Activated CD4-positive, alpha-beta T cell treated with anti-CD3 and anti-CD28 coated beads for 36 hours (primary cell): ENCODE data around the gene ZXDB. TPM values are rescaled to one million over a fixed set of nuclear protein-coding genes. Genes with fewer than 3 reads are reported as not detected.
A peak's percentile ranks its signal among the peaks of the same experiment; 100 is the strongest.
"Not testable (repeated sequence)": the region's sequence is repeated elsewhere in the genome, so short reads cannot be mapped to it uniquely, and the experiment has no call there.

Experiments used
- ATAC-seq: fragments of 200-7000 bp; cut with Tn5 transposase; one replicate; pipeline ENCODE4 v1.10.0; 2021; ENCODE audit warnings: mild to moderate bottlenecking, moderate library complexity
- CTCF ChIA-PET: fragments of 350-600 bp; sonication (Branson Sonifier 250); formaldehyde crosslinking; loops from one replicate; lab custom pipeline; 2021; ENCODE audit warnings: antibody characterized with exemption; lab: Charles Lee
- POLR2A ChIA-PET: fragments of 350-600 bp; sonication (Branson Sonifier 250); formaldehyde crosslinking; loops from one replicate; lab custom pipeline; 2021; ENCODE audit warnings: antibody characterized with exemption, inconsistent platforms; lab: Charles Lee
- DNase-seq: peaks from one replicate; pipeline ENCODE4 v3.0.0-alpha.2; 2020
- H3K27ac Mint-ChIP-seq: one replicate; pipeline ENCODE4 v1.8.0; 2021; ENCODE audit warnings: mixed read lengths
- H3K27me3 Mint-ChIP-seq: one replicate; pipeline ENCODE4 v1.8.0; 2021; ENCODE audit warnings: mixed read lengths
- H3K36me3 Mint-ChIP-seq: one replicate; pipeline ENCODE4 v1.8.0; 2021; ENCODE audit warnings: low read depth, mixed read lengths
- H3K4me1 Mint-ChIP-seq: one replicate; pipeline ENCODE4 v1.8.0; 2021; ENCODE audit warnings: mixed read lengths
- H3K4me3 Mint-ChIP-seq: one replicate; pipeline ENCODE4 v1.8.0; 2021; ENCODE audit warnings: mild to moderate bottlenecking, moderate library complexity, mixed read lengths
- H3K9me3 Mint-ChIP-seq: one replicate; pipeline ENCODE4 v1.8.0; 2021; ENCODE audit warnings: low read depth, mixed read lengths
- intact Hi-C, 2 experiments: fragments of 100-400 bp; cut with DNase I in 1 of 2; cut with micrococcal nuclease in 1 of 2; formaldehyde crosslinking; loops; one replicate each; pipeline versions ENCODE4 v1.14.2 to v1.15.1; 2022 to 2024; cut with DNase I, micrococcal nuclease
- total RNA-seq, 2 experiments: library from RNA; stranded (reverse); gene quantifications; one replicate each; pipeline ENCODE4 v1.2.3, GENCODE V29; 2021

Gene ZXDB
- total RNA-seq: 1 to 10 TPM; 4.7 to 5.9 TPM

GRCh38 chrX:57591284-57592159 is at the start of gene ZXDB:
Gene ZXDB, plus strand, starts transcription at chrX:57592011. Its CDS starts 38 bp downstream, at chrX:57592049.
- peak within 1 kb of the TSS; percentile 78 for H3K4me3 Mint-ChIP-seq
- ATAC-seq (peak; percentile 49), DNase-seq (peak; percentile 17)
- peaks cover 32% of the 10 kb centered on the region for H3K4me1 Mint-ChIP-seq
- peaks cover 21% of the 10 kb centered on the region for H3K36me3 Mint-ChIP-seq
- POLR2A ChIA-PET, H3K27me3 Mint-ChIP-seq, H3K9me3 Mint-ChIP-seq, CTCF ChIA-PET: not testable (repeated sequence)
- H3K27ac Mint-ChIP-seq: peak within 1 kb of the TSS; percentile 97
- intact Hi-C loops: loop anchor here (1.0 to 10.0 kb wide), 6 partner anchors 304 to 1029 kb away; partner anchors contain the start of genes FAAH2 (in 2 of the 2), SPIN3 (in 2 of the 2), UBQLN2 (in 1 of the 2) and ZXDA (in 1 of the 2)

- Mint-ChIP-seq H3K36me3 (no peaks in the 10 kb centered on the region), H3K4me3 (no peak overlapping the region), H3K27ac (no peak overlapping the region), H3K4me1 (no peaks in the 10 kb centered on the region), H3K27me3 (peaks cover 1% of the 10 kb centered on the region), H3K9me3 (no peaks in the 10 kb centered on the region)
- CTCF ChIA-PET: interaction anchor here (0.7 kb wide), 1 partner anchor 283 kb away, joined by 3 read pairs; no protein-coding TSS in a partner anchor
- intact Hi-C loops: no loop called here
- DNase-seq (no peak), ATAC-seq (no peak)
- POLR2A ChIA-PET: no interaction called here
Measured at GRCh38 chrX:57565198-57565597, 26.6 kb upstream of the ZXDB start.

- ATAC-seq: peak; percentile 47
Measured at GRCh38 chrX:57573754-57574153, 18.1 kb upstream of the ZXDB start.

DNA sequence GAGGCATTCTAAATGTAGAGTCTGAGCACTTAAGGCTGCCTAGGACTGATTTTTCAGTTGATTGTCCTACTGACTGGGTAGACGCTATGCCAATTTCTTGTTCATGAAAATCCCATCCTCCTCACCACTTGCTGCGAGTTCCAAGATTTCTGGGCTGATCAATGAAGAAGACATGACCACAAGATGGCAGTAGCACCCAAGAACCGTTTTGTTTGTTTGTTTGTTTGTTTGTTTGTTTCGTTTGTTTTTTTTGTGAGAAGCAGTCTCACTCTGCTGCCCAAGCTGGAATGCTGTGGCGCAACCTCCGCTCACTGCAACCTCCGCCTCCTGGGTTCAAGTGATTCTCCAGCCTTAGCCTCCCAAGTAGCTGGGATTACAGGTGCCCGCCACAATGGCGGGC is 8.9 kb upstream of the ZXDB start:
- H3K9me3 Mint-ChIP-seq, ATAC-seq, DNase-seq, H3K27me3 Mint-ChIP-seq, H3K4me1 Mint-ChIP-seq, intact Hi-C loops, H3K36me3 Mint-ChIP-seq, H3K4me3 Mint-ChIP-seq, H3K27ac Mint-ChIP-seq: not testable (repeated sequence)
- ChIA-PET CTCF (interaction anchor here (0.6 to 0.8 kb wide), 2 partner anchors 9 to 219 kb away, joined by 3 to 6 read pairs; no protein-coding TSS in a partner anchor), POLR2A (interaction anchor here (0.7 kb wide), 1 partner anchor 54 kb away, joined by 3 read pairs; no protein-coding TSS in a partner anchor)

More at GRCh38 chrX:57573754-57574153, 18.1 kb upstream of the ZXDB start:
- Mint-ChIP-seq H3K9me3 (no peaks in the 10 kb centered on the region), H3K36me3 (no peaks in the 10 kb centered on the region), H3K4me3 (no peak overlapping the region), H3K4me1 (peaks cover 2% of the 10 kb centered on the region), H3K27me3 (no peaks in the 10 kb centered on the region), H3K27ac (no peak overlapping the region)
- DNase-seq: peak; percentile 29
- ChIA-PET CTCF (interaction anchor here (0.7 to 0.9 kb wide), 2 partner anchors 9 to 80 kb away, joined by 3 read pairs; no protein-coding TSS in a partner anchor), POLR2A (no interaction called here)
- intact Hi-C loops: loop anchor here in 1 of 2 experiments (5.0 to 10.0 kb wide), 3 partner anchors 244 to 449 kb away; no protein-coding TSS in a partner anchor

GRCh38 chrX:57583477-57583876 is 8.3 kb upstream of the ZXDB start:
- Mint-ChIP-seq H3K27me3 (no peaks in the 10 kb centered on the region), H3K4me3 (no peak overlapping the region), H3K27ac (no peak overlapping the region), H3K9me3 (no peaks in the 10 kb centered on the region), H3K36me3 (no peaks in the 10 kb centered on the region), H3K4me1 (no peaks in the 10 kb centered on the region)
- intact Hi-C loops: no loop called here
- ATAC-seq: no peak
- POLR2A ChIA-PET: interaction anchor here (0.7 kb wide), 1 partner anchor 55 kb away, joined by 3 read pairs; no protein-coding TSS in a partner anchor
- CTCF ChIA-PET: interaction anchor here (0.8 kb wide), 1 partner anchor 9 kb away, joined by 3 read pairs; no protein-coding TSS in a partner anchor
- DNase-seq: no peak

DNA sequence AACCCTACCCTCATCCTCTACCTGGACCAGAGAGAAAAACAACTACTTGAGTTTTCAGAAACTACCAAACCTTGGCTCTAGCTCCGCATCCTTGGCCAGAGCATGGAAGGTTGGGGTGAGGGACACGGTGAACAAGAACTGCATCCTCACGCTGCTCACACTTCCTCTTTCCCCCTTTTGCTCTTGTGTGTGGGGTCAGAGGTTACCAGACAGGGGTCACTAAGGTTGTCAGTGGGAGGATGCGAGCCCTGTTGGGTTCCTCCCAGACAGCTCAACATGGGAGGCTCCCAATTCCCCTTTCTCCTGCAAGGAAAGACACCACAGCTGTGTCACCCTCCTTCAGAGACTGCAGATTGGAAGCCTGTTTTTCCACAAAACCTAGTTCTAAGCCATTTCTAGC is 5.5 kb upstream of the ZXDB start:
- no peak overlapping the region for H3K4me3 Mint-ChIP-seq
- peaks cover 6% of the 10 kb centered on the region for H3K4me1 Mint-ChIP-seq
- no peaks in the 10 kb centered on the region for H3K9me3 Mint-ChIP-seq
- H3K36me3 Mint-ChIP-seq: no peaks in the 10 kb centered on the region
- no peak for ATAC-seq
- intact Hi-C loops: no loop called here
- no peaks in the 10 kb centered on the region for H3K27me3 Mint-ChIP-seq
- no peak overlapping the region for H3K27ac Mint-ChIP-seq
- ChIA-PET CTCF (no interaction called here), POLR2A (interaction anchor here (0.7 kb wide), 1 partner anchor 484 kb away, joined by 4 read pairs; no protein-coding TSS in a partner anchor)
- DNase-seq: no peak

GRCh38 chrX:57587062-57587461 is 4.7 kb upstream of the ZXDB start:
- DNase-seq (no peak), ATAC-seq (no peak)
- H3K9me3 Mint-ChIP-seq: no peaks in the 10 kb centered on the region
- H3K27me3 Mint-ChIP-seq: no peaks in the 10 kb centered on the region
- H3K4me1 Mint-ChIP-seq: peaks cover 7% of the 10 kb centered on the region
- CTCF ChIA-PET: no interaction called here
- no peak overlapping the region for H3K27ac Mint-ChIP-seq
- no peak overlapping the region for H3K4me3 Mint-ChIP-seq
- intact Hi-C loops: no loop called here
- H3K36me3 Mint-ChIP-seq: no peaks in the 10 kb centered on the region
- POLR2A ChIA-PET: no interaction called here

GRCh38 chrX:57587607-57588006 is 4.2 kb upstream of the ZXDB start:
- CTCF ChIA-PET: interaction anchor here (0.8 kb wide), 1 partner anchor 823 kb away, joined by 3 read pairs; no protein-coding TSS in a partner anchor
- H3K4me1 Mint-ChIP-seq: peaks cover 7% of the 10 kb centered on the region
- H3K27me3 Mint-ChIP-seq: no peaks in the 10 kb centered on the region

DNA sequence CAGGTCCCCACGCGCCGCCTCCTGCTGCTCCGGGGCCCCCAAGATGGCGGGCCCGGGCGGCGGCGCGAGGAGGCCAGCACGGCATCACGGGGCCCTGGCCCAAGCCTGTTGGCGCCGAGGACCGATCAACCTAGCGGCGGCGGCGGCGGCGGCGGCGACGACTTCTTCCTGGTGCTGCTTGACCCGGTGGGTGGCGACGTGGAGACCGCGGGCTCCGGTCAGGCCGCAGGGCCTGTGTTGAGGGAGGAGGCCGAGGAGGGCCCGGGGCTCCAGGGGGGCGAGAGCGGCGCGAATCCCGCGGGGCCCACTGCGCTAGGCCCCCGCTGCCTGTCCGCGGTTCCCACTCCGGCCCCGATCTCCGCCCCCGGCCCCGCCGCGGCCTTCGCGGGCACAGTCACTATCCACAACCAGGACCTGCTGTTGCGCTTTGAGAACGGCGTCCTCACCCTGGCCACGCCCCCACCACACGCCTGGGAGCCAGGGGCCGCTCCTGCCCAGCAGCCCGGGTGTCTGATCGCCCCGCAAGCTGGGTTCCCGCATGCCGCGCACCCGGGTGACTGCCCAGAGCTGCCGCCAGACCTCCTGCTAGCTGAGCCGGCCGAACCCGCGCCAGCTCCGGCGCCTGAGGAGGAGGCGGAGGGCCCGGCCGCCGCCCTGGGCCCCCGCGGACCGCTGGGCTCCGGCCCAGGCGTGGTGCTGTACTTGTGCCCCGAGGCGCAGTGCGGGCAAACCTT is 516 bp downstream of the ZXDB start:
- peak; percentile 40 for DNase-seq
- H3K9me3 Mint-ChIP-seq, H3K27me3 Mint-ChIP-seq, POLR2A ChIA-PET, H3K27ac Mint-ChIP-seq: not testable (repeated sequence)
- intact Hi-C loops: loop anchor here (1.0 to 10.0 kb wide), 6 partner anchors 305 to 1030 kb away; partner anchors contain the start of genes FAAH2 (in 2 of the 2), SPIN3 (in 2 of the 2), UBQLN2 (in 1 of the 2) and ZXDA (in 1 of the 2)
- peak; percentile 81 for ATAC-seq
- CTCF ChIA-PET: interaction anchor here (0.6 kb wide), 1 partner anchor 222 kb away, joined by 3 read pairs; no protein-coding TSS in a partner anchor
- H3K4me1 Mint-ChIP-seq: peaks cover 34% of the 10 kb centered on the region
- peaks cover 22% of the 10 kb centered on the region for H3K36me3 Mint-ChIP-seq
- H3K4me3 Mint-ChIP-seq: peak overlapping the region; percentile 50

More at GRCh38 chrX:57587607-57588006, 4.2 kb upstream of the ZXDB start:
- intact Hi-C loops: no loop called here
- Mint-ChIP-seq H3K9me3 (no peaks in the 10 kb centered on the region), H3K36me3 (no peaks in the 10 kb centered on the region), H3K27ac (no peak overlapping the region), H3K4me3 (no peak overlapping the region)
- POLR2A ChIA-PET: no interaction called here
- ATAC-seq (no peak), DNase-seq (no peak)

DNA sequence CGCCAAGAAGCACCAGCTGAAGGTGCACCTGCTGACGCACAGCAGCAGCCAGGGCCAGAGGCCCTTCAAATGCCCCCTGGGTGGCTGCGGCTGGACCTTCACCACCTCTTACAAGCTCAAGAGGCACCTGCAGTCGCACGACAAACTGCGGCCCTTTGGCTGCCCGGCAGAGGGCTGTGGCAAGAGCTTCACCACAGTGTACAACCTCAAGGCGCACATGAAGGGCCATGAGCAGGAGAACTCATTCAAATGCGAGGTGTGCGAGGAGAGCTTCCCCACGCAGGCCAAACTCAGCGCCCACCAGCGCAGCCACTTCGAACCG is 1.0 kb downstream of the ZXDB start:
- peaks cover 34% of the 10 kb centered on the region for H3K4me1 Mint-ChIP-seq
- H3K27ac Mint-ChIP-seq, H3K27me3 Mint-ChIP-seq, H3K9me3 Mint-ChIP-seq, POLR2A ChIA-PET: not testable (repeated sequence)
- H3K36me3 Mint-ChIP-seq: peaks cover 27% of the 10 kb centered on the region
- peak overlapping the region; percentile 50 for H3K4me3 Mint-ChIP-seq
- ATAC-seq (peak; percentile 21), DNase-seq (peak; percentile 56)
- CTCF ChIA-PET: interaction anchor here (0.6 kb wide), 1 partner anchor 222 kb away, joined by 3 read pairs; no protein-coding TSS in a partner anchor
- intact Hi-C loops: loop anchor here (1.0 to 10.0 kb wide), 6 partner anchors 306 to 1031 kb away; partner anchors contain the start of genes FAAH2 (in 2 of the 2), SPIN3 (in 2 of the 2), UBQLN2 (in 1 of the 2) and ZXDA (in 1 of the 2)
